ENCODE data around the gene TMTC2. TPM values are rescaled to one million over a fixed set of nuclear protein-coding genes. Genes with fewer than 3 reads are reported as not detected.

The TMTC2 gene
- total and polyA plus RNA-seq, 3 donors from 2014 or later: 8.1 to 22.4 (median 19.4) TPM

DNA sequence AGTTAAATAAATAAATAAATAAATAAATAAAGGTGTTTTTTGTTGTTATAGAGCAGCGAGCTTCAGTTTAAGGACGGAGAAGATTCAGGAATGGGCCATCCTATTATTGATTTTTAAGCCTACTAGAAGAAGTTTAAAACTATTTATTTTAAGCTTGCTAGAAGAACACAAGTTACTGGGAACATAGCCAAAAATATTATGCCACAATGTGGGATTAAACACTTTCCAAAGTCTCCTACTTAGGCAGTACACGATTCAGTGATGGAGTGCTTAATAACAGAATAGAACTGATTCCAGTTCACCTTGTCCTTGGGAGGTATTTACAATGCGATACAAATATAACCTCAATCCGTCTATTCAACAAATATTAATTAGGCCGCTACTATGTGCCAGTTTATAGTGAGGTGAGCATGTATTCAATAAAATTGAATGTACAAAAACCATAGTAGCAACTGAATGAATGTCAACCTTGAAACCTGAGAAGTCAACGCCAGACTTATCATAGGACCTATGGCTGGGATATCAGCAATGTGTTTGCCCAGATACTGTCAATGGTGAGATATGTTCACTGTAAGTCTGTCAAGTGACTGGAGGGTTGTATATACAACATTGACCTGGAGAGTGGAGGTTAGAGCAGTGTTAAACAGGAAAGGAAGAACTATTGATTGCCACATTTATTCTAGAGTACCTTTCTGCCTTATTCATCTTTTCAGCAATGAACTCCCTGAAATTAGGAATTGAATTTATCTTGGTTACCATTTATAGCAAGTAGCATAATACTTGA, 486.4 kb downstream of the TMTC2 start:
- H3K27me3 ChIP-seq: no peaks in the 10 kb centered on the region
- TF ChIP-seq, protein P1, sequence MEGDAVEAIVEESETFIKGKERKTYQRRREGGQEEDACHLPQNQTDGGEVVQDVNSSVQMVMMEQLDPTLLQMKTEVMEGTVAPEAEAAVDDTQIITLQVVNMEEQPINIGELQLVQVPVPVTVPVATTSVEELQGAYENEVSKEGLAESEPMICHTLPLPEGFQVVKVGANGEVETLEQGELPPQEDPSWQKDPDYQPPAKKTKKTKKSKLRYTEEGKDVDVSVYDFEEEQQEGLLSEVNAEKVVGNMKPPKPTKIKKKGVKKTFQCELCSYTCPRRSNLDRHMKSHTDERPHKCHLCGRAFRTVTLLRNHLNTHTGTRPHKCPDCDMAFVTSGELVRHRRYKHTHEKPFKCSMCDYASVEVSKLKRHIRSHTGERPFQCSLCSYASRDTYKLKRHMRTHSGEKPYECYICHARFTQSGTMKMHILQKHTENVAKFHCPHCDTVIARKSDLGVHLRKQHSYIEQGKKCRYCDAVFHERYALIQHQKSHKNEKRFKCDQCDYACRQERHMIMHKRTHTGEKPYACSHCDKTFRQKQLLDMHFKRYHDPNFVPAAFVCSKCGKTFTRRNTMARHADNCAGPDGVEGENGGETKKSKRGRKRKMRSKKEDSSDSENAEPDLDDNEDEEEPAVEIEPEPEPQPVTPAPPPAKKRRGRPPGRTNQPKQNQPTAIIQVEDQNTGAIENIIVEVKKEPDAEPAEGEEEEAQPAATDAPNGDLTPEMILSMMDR (IDR thresholded peaks at IDR 0.05): no peak
- H3K27ac ChIP-seq: no peak overlapping the region
- H3K36me3 ChIP-seq (ENCODE audit: low read depth, missing control alignments): no peaks in the 10 kb centered on the region
- H3K9me3 ChIP-seq: no peaks in the 10 kb centered on the region
- 62 to 68% methylated on average over 7 of the region's 7 CpGs for WGBS, 2 donors
- H3K4me1 ChIP-seq: no peaks in the 10 kb centered on the region
- intact Hi-C loops (cut with DNase I; ENCODE audit: low total_unique reads): no loop called here
- no peak overlapping the region for H3K4me3 ChIP-seq
- DNase-seq: no peak

DNA sequence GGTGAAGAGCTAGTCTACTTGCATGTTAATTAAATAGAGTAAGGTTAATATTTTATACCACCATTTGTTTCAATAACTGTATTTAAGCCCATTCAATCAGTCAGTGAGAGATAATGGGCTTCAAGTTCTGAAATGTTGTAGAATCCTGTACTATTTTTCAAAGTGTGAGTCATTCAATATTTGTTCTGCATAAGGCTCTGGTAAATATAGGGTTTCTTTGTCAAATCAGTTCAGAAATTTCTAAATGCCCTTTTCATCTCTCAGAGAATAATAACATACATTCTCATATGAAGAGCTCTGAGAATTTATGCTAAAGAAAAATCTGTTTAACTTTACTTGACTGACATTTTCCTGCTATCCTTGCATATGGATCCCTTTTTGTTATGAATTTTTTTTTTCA, 493.3 kb downstream of the TMTC2 start:
- no peak for DNase-seq
- H3K4me1 ChIP-seq: no peaks in the 10 kb centered on the region
- TF ChIP-seq POLR2A (IDR thresholded peaks at IDR 0.05): no peak
- TF ChIP-seq, protein P1 (IDR thresholded peaks at IDR 0.05): no peak
- no peak overlapping the region for H3K27ac ChIP-seq
- H3K4me3 ChIP-seq: no peak overlapping the region
- no peaks in the 10 kb centered on the region for H3K36me3 ChIP-seq (ENCODE audit: low read depth, missing control alignments)
- intact Hi-C loops (cut with DNase I; ENCODE audit: low total_unique reads): no loop called here
- H3K9me3 ChIP-seq: no peaks in the 10 kb centered on the region
- H3K27me3 ChIP-seq: no peaks in the 10 kb centered on the region

DNA sequence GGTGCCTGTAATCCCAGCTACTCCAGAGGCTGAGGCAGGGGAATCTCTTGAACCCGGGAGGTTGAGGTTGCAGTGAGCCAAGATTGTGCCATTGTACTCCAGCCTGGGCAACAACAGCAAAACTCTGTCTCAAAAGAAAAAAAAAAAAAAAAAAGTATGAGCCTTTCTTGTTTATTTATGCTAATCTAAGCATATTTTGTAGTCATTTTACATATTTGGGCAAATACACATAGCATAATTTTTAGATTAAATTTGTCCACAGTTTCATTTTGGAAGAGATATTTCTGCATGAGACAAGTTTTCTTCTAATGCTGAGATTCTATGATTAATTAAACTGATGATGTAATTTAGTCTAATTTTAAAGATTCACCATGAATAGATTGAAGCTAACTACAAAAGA, 494.4 kb downstream of the TMTC2 start:
- Histone ChIP-seq H3K4me3 (no peak overlapping the region), H3K27me3 (no peaks in the 10 kb centered on the region), H3K4me1 (no peaks in the 10 kb centered on the region), H3K9me3 (no peaks in the 10 kb centered on the region), H3K36me3 (ENCODE audit: low read depth, missing control alignments) (no peaks in the 10 kb centered on the region), H3K27ac (no peak overlapping the region)
- DNase-seq: no peak
- intact Hi-C loops (cut with DNase I; ENCODE audit: low total_unique reads): no loop called here
- WGBS, 2 donors: 94 to 100% methylated on average over 1 of the region's 1 CpG
- TF ChIP-seq, protein P1 (IDR thresholded peaks at IDR 0.05): no peak
- no peak for TF ChIP-seq POLR2A (IDR thresholded peaks at IDR 0.05)

DNA sequence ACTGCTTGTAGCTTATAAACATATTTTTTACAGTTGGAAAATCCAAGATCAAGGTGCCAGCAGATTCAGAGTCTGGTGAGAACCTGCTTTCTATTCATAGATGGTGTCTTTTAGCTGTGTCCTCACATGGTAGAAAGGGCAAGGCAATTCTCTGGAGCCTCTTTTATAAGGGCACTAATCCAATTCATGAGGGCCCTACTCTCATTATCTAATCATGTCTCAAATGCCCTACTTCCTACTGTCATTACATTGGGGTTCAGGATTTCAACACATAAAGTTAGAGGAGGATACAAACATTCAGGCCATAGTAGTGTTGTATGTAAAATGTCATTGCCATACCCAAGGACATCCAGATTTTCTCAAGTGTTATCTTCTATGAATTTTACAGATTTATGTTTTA, 496.4 kb downstream of the TMTC2 start:
- TF ChIP-seq, protein P1 (IDR thresholded peaks at IDR 0.05): no peak
- no peak for TF ChIP-seq POLR2A (IDR thresholded peaks at IDR 0.05)
- H3K9me3 ChIP-seq: no peaks in the 10 kb centered on the region
- DNase-seq: no peak
- H3K4me3 ChIP-seq: no peak overlapping the region
- no peaks in the 10 kb centered on the region for H3K27me3 ChIP-seq
- intact Hi-C loops (cut with DNase I; ENCODE audit: low total_unique reads): no loop called here
- no peak overlapping the region for H3K27ac ChIP-seq
- no peaks in the 10 kb centered on the region for H3K4me1 ChIP-seq
- H3K36me3 ChIP-seq (ENCODE audit: low read depth, missing control alignments): no peaks in the 10 kb centered on the region

Small RNA genes lying within 50 kb of the gene (small RNA-seq; reads per million reads assigned to genes)
- 0 reads per million in 2 donors for gene RNU6-977P

Measured in testis (tissue), 3 donors.